Mesothelial cell of epicardium (in vitro differentiated cells): ENCODE measurements around the gene CALCR. TPM values are rescaled to one million over a fixed set of nuclear protein-coding genes. Genes with fewer than 3 reads are reported as not detected.

ENCODE experiments used
- DNase-seq, 2 experiments: peaks; one replicate each; pipeline ENCODE4 v3.0.0; 2021; ENCODE audit warnings: low spot score in 2 of 2; ENCODE audit not compliant: unreplicated experiment in 2 of 2
- H3K27ac Mint-ChIP-seq: 2 replicates; pipeline ENCODE4 v1.8.0; 2021; ENCODE audit warnings: mixed read lengths
- H3K27me3 Mint-ChIP-seq: 2 replicates; pipeline ENCODE4 v1.8.0; 2021; ENCODE audit warnings: low read depth, mixed read lengths
- H3K36me3 Mint-ChIP-seq: 2 replicates; pipeline ENCODE4 v1.8.0; 2021; ENCODE audit warnings: mixed read lengths
- H3K4me1 Mint-ChIP-seq: 2 replicates; pipeline ENCODE4 v1.8.0; 2021; ENCODE audit warnings: mixed read lengths
- H3K4me3 Mint-ChIP-seq: 2 replicates; pipeline ENCODE4 v1.8.0; 2021; ENCODE audit warnings: mild to moderate bottlenecking, moderate library complexity, mixed read lengths
- H3K9me3 Mint-ChIP-seq: 2 replicates; pipeline ENCODE4 v1.8.0; 2021; ENCODE audit warnings: mixed read lengths
- total RNA-seq: library from RNA; stranded (reverse); gene quantifications from 3 replicates; pipeline ENCODE4 v1.2.1, GENCODE V29; 2021
- TF ChIP-seq, protein P1 (sequence below): fragments of 200-600 bp; sonication (generic); IDR thresholded peaks from one replicate; pipeline ENCODE4 v1.5.0; 2021; ENCODE audit warnings: antibody characterized with exemption; ENCODE audit not compliant: unreplicated experiment

CALCR gene
- total RNA-seq, 1 donor from 2014 or later: not detected

- Mint-ChIP-seq H3K9me3 (no peaks in the 10 kb centered on the region), H3K4me1 (no peaks in the 10 kb centered on the region), H3K27me3 (peaks cover 16% of the 10 kb centered on the region), H3K36me3 (no peaks in the 10 kb centered on the region), H3K4me3 (no peak overlapping the region), H3K27ac (no peak overlapping the region)
- TF ChIP-seq, protein P1, sequence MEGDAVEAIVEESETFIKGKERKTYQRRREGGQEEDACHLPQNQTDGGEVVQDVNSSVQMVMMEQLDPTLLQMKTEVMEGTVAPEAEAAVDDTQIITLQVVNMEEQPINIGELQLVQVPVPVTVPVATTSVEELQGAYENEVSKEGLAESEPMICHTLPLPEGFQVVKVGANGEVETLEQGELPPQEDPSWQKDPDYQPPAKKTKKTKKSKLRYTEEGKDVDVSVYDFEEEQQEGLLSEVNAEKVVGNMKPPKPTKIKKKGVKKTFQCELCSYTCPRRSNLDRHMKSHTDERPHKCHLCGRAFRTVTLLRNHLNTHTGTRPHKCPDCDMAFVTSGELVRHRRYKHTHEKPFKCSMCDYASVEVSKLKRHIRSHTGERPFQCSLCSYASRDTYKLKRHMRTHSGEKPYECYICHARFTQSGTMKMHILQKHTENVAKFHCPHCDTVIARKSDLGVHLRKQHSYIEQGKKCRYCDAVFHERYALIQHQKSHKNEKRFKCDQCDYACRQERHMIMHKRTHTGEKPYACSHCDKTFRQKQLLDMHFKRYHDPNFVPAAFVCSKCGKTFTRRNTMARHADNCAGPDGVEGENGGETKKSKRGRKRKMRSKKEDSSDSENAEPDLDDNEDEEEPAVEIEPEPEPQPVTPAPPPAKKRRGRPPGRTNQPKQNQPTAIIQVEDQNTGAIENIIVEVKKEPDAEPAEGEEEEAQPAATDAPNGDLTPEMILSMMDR: no peak
- no peak for DNase-seq
Measured at GRCh38 chr7:93453262-93453661, 121.3 kb downstream of the CALCR start.

- Mint-ChIP-seq H3K4me1 (no peaks in the 10 kb centered on the region), H3K27me3 (peaks cover 5% of the 10 kb centered on the region), H3K36me3 (no peaks in the 10 kb centered on the region), H3K27ac (no peak overlapping the region), H3K9me3 (no peaks in the 10 kb centered on the region), H3K4me3 (no peak overlapping the region)
- TF ChIP-seq, protein P1: no peak
- no peak for DNase-seq
Measured at GRCh38 chr7:93448176-93448575, 126.3 kb downstream of the CALCR start.

GRCh38 chr7:93447509-93447908, 127.0 kb downstream of the CALCR start:
- peaks cover 3% of the 10 kb centered on the region for H3K27me3 Mint-ChIP-seq

DNA sequence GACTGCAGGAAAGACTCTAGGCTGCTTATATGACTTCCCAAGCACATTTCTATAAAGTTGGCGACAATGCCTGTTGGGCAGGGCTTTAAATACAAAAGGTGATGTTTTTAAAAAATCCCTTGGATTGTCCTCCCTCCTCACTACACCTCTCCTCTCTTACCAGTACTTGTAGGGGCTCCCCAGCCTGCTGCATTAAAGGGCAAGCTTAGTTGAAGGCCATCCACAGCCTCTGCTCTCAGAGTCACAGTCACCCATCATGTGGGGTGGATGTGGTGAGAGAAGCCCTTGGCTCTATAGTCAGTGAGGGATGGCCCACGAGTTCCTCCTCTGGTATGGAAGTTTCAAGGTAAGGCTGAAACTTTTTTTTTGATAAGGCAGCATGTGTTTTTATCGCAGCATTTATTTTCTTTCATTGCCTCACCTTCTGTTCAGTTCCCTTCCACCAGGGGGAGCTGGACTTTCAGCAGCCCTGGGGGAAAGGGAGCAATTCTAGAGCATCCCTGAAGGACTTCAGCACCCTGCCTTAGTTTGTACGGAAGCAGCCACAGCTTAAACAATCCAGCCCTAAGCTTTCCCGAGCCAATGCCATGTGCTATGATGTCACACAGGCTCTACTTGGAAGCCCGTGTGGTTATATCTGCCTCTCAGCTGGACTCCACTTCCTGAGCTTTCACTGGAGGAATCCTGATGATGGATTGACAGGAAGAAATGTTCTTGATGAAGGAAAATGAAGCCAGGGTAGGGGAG, 131.9 kb downstream of the CALCR start:
- DNase-seq: no peak
- Mint-ChIP-seq H3K4me1 (no peaks in the 10 kb centered on the region), H3K27ac (no peak overlapping the region), H3K9me3 (no peaks in the 10 kb centered on the region), H3K4me3 (no peak overlapping the region), H3K36me3 (no peaks in the 10 kb centered on the region), H3K27me3 (peaks cover 5% of the 10 kb centered on the region)
- TF ChIP-seq, protein P1: peak; percentile 68

More at GRCh38 chr7:93447509-93447908, 127.0 kb downstream of the CALCR start:
- H3K9me3 Mint-ChIP-seq: no peaks in the 10 kb centered on the region
- TF ChIP-seq, protein P1: no peak
- H3K4me1 Mint-ChIP-seq: no peaks in the 10 kb centered on the region
- H3K36me3 Mint-ChIP-seq: no peaks in the 10 kb centered on the region
- no peak overlapping the region for H3K27ac Mint-ChIP-seq
- no peak for DNase-seq
- no peak overlapping the region for H3K4me3 Mint-ChIP-seq

GRCh38 chr7:93435791-93436190, 138.7 kb downstream of the CALCR start:
- TF ChIP-seq, protein P1: no peak
- no peaks in the 10 kb centered on the region for H3K36me3 Mint-ChIP-seq
- H3K4me3 Mint-ChIP-seq: no peak overlapping the region
- H3K27me3 Mint-ChIP-seq: peaks cover 2% of the 10 kb centered on the region
- H3K4me1 Mint-ChIP-seq: no peaks in the 10 kb centered on the region
- H3K27ac Mint-ChIP-seq: no peak overlapping the region
- H3K9me3 Mint-ChIP-seq: no peaks in the 10 kb centered on the region
- no peak for DNase-seq
